Activated naive CD4-positive, alpha-beta T cell (primary cell): ENCODE data around the gene COL15A1.
"Not testable (repeated sequence)": the region's sequence is repeated elsewhere in the genome, so short reads cannot be mapped to it uniquely, and the experiment has no call there.

Experiments used
- DNase-seq, 4 experiments: peaks; one replicate each; lab custom pipeline; 2025; lab: John Stamatoyannopoulos, UW

The COL15A1 gene

GRCh38 chr9:98943682-98944056 is at the start of gene COL15A1:
Gene COL15A1 (plus strand): TSS chr9:98943907. CDS start chr9:98944062, 155 bp downstream.
- no peak for DNase-seq

GRCh38 chr9:98894171-98894570 is 49.5 kb upstream of the COL15A1 start:
- DNase-seq = no peak

- DNase-seq = no peak
Measured at GRCh38 chr9:98894761-98895160, 48.9 kb upstream of the COL15A1 start.

GRCh38 chr9:98896632-98897031 is 47.1 kb upstream of the COL15A1 start:
- DNase-seq = no peak

GRCh38 chr9:98897745-98898144 is 46.0 kb upstream of the COL15A1 start:
- no peak for DNase-seq

- DNase-seq = no peak
Measured at GRCh38 chr9:98899408-98900056, 44.2 kb upstream of the COL15A1 start.

GRCh38 chr9:98900244-98900643 is 43.5 kb upstream of the COL15A1 start:
- DNase-seq = no peak

GRCh38 chr9:98900725-98901124 is 43.0 kb upstream of the COL15A1 start:
- no peak for DNase-seq

GRCh38 chr9:98901843-98902242 is 41.9 kb upstream of the COL15A1 start:
- DNase-seq = not testable (repeated sequence)

GRCh38 chr9:98902516-98902915 is 41.2 kb upstream of the COL15A1 start:
- DNase-seq = no peak

- no peak for DNase-seq
Measured at GRCh38 chr9:98902925-98903324, 40.8 kb upstream of the COL15A1 start.

- no peak for DNase-seq
Measured at GRCh38 chr9:98903961-98904411, 39.7 kb upstream of the COL15A1 start.

GRCh38 chr9:98905015-98905414 is 38.7 kb upstream of the COL15A1 start:
- no peak for DNase-seq

- DNase-seq = no peak
Measured at GRCh38 chr9:98906273-98907040, 37.2 kb upstream of the COL15A1 start.

GRCh38 chr9:98907055-98907454 is 36.7 kb upstream of the COL15A1 start:
- no peak for DNase-seq

GRCh38 chr9:98908897-98909634 is 34.6 kb upstream of the COL15A1 start:
- no peak for DNase-seq

GRCh38 chr9:98909935-98910334 is 33.8 kb upstream of the COL15A1 start:
- no peak for DNase-seq

- no peak for DNase-seq
Measured at GRCh38 chr9:98911042-98911441, 32.7 kb upstream of the COL15A1 start.

- not testable (repeated sequence) for DNase-seq
Measured at GRCh38 chr9:98911738-98912137, 32.0 kb upstream of the COL15A1 start.

- DNase-seq = no peak
Measured at GRCh38 chr9:98912450-98912849, 31.3 kb upstream of the COL15A1 start.

GRCh38 chr9:98913044-98913443 is 30.7 kb upstream of the COL15A1 start:
- no peak for DNase-seq

GRCh38 chr9:98913705-98914104 is 30.0 kb upstream of the COL15A1 start:
- no peak for DNase-seq

GRCh38 chr9:98915599-98915998 is 28.1 kb upstream of the COL15A1 start:
- no peak for DNase-seq
